K562 (cell line): ENCODE results near the gene GPR39. TPM values are rescaled to one million over a fixed set of nuclear protein-coding genes. Genes with fewer than 3 reads are reported as not detected.

Source experiments
- ATF1 ChIP-seq, 2 experiments: fragments of 450-650 bp in 1 of 2; IDR thresholded peaks; 2 replicates each; pipeline ENCODE4 v1.6.1; 2016; ENCODE audit warnings: missing compliant biosample characterization in 1 of 2, missing genetic modification characterization in 1 of 2
- CSDE1 ChIP-seq, 2 experiments: fragments of 450-650 bp; IDR thresholded peaks; 2 replicates each; pipeline ENCODE4 v1.6.1; 2016; ENCODE audit warnings: mild to moderate bottlenecking in 1 of 2
- HDGF ChIP-seq: fragments of 450-650 bp; IDR thresholded peaks from 2 replicates; pipeline ENCODE4 v1.6.1; 2016
- MCM2 ChIP-seq: fragments of 450-650 bp; IDR thresholded peaks from 2 replicates; pipeline ENCODE4 v1.6.1; 2017; ENCODE audit warnings: low read depth, mild to moderate bottlenecking
- PHF21A ChIP-seq: fragments of 450-650 bp; IDR thresholded peaks from 2 replicates; pipeline ENCODE4 v1.6.1; 2017; ENCODE audit warnings: low read depth, borderline replicate concordance
- PML ChIP-seq: IDR thresholded peaks from 2 replicates; pipeline ENCODE4 v1.6.1; 2012; ENCODE audit warnings: low read length, inconsistent platforms
- SIX5 ChIP-seq, 2 experiments: IDR thresholded peaks; 2 replicates each; pipeline ENCODE4 v1.6.1; 2011; ENCODE audit warnings: low read length in 2 of 2, borderline replicate concordance in 1 of 2, low read depth in 1 of 2, mild to moderate bottlenecking in 1 of 2, moderate library complexity in 1 of 2; ENCODE audit not compliant: insufficient read depth in 1 of 2
- TCF3 ChIP-seq: sonication (generic); formaldehyde crosslinking; IDR thresholded peaks from 2 replicates; pipeline ENCODE4 v1.4.0; 2020; ENCODE audit warnings: mild to moderate bottlenecking, missing genetic modification reagents
- polyA plus RNA-seq, 8 experiments: library from polyadenylated mRNA; depleted of rRNA in 4 of 8; stranded (reverse) in 5 of 8; unstranded in 3 of 8; fragments of >200 nt; fragmentation: Nextera tagmentation in 2 of 8; fragmentation: Illumina TruSeq in 1 of 8; extraction: Ambion mirVana in 2 of 8; extraction: Trizol in 1 of 8; gene quantifications; 2 replicates each; pipeline versions ENCODE4 v1.2.1 to v1.2.3, GENCODE V29; 2011 to 2014; ENCODE audit warnings: inconsistent platforms in 1 of 8, missing spikeins in 1 of 8
- total RNA-seq, 7 experiments: library from RNA; depleted of rRNA in 6 of 7; stranded (reverse); fragments of >200 nt in 6 of 7; fragmentation: Illumina TruSeq in 2 of 7; extraction: Trizol in 2 of 7; gene quantifications; 2 replicates each; pipeline versions ENCODE4 v1.2.1 to v1.2.3, GENCODE V29; 2011 to 2021; ENCODE audit warnings: low replicate concordance in 1 of 7
- TF ChIP-seq, protein P1 (sequence below): fragments of 200-600 bp; sonication (generic); IDR thresholded peaks from one replicate; pipeline ENCODE4 v1.6.1; 2012; ENCODE audit warnings: mild to moderate bottlenecking, low read depth, low read length, inconsistent platforms

GPR39 gene
- total and polyA plus RNA-seq, 9 of the 15 experiments (the other 6 are each of a cell fraction or from before 2014, with no cell fraction given): 0.04 TPM; not detected in 8

GRCh38 chr2:132518302-132518701, 101.7 kb downstream of the GPR39 start (continued):
- TF ChIP-seq, protein P1, sequence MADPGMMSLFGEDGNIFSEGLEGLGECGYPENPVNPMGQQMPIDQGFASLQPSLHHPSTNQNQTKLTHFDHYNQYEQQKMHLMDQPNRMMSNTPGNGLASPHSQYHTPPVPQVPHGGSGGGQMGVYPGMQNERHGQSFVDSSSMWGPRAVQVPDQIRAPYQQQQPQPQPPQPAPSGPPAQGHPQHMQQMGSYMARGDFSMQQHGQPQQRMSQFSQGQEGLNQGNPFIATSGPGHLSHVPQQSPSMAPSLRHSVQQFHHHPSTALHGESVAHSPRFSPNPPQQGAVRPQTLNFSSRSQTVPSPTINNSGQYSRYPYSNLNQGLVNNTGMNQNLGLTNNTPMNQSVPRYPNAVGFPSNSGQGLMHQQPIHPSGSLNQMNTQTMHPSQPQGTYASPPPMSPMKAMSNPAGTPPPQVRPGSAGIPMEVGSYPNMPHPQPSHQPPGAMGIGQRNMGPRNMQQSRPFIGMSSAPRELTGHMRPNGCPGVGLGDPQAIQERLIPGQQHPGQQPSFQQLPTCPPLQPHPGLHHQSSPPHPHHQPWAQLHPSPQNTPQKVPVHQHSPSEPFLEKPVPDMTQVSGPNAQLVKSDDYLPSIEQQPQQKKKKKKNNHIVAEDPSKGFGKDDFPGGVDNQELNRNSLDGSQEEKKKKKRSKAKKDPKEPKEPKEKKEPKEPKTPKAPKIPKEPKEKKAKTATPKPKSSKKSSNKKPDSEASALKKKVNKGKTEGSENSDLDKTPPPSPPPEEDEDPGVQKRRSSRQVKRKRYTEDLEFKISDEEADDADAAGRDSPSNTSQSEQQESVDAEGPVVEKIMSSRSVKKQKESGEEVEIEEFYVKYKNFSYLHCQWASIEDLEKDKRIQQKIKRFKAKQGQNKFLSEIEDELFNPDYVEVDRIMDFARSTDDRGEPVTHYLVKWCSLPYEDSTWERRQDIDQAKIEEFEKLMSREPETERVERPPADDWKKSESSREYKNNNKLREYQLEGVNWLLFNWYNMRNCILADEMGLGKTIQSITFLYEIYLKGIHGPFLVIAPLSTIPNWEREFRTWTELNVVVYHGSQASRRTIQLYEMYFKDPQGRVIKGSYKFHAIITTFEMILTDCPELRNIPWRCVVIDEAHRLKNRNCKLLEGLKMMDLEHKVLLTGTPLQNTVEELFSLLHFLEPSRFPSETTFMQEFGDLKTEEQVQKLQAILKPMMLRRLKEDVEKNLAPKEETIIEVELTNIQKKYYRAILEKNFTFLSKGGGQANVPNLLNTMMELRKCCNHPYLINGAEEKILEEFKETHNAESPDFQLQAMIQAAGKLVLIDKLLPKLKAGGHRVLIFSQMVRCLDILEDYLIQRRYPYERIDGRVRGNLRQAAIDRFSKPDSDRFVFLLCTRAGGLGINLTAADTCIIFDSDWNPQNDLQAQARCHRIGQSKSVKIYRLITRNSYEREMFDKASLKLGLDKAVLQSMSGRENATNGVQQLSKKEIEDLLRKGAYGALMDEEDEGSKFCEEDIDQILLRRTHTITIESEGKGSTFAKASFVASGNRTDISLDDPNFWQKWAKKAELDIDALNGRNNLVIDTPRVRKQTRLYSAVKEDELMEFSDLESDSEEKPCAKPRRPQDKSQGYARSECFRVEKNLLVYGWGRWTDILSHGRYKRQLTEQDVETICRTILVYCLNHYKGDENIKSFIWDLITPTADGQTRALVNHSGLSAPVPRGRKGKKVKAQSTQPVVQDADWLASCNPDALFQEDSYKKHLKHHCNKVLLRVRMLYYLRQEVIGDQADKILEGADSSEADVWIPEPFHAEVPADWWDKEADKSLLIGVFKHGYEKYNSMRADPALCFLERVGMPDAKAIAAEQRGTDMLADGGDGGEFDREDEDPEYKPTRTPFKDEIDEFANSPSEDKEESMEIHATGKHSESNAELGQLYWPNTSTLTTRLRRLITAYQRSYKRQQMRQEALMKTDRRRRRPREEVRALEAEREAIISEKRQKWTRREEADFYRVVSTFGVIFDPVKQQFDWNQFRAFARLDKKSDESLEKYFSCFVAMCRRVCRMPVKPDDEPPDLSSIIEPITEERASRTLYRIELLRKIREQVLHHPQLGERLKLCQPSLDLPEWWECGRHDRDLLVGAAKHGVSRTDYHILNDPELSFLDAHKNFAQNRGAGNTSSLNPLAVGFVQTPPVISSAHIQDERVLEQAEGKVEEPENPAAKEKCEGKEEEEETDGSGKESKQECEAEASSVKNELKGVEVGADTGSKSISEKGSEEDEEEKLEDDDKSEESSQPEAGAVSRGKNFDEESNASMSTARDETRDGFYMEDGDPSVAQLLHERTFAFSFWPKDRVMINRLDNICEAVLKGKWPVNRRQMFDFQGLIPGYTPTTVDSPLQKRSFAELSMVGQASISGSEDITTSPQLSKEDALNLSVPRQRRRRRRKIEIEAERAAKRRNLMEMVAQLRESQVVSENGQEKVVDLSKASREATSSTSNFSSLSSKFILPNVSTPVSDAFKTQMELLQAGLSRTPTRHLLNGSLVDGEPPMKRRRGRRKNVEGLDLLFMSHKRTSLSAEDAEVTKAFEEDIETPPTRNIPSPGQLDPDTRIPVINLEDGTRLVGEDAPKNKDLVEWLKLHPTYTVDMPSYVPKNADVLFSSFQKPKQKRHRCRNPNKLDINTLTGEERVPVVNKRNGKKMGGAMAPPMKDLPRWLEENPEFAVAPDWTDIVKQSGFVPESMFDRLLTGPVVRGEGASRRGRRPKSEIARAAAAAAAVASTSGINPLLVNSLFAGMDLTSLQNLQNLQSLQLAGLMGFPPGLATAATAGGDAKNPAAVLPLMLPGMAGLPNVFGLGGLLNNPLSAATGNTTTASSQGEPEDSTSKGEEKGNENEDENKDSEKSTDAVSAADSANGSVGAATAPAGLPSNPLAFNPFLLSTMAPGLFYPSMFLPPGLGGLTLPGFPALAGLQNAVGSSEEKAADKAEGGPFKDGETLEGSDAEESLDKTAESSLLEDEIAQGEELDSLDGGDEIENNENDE: no peak
- TF ChIP-seq ATF1 (CRISPR knock-in tag; IDR thresholded peaks at IDR 0.05): no peak
- no peak for TF ChIP-seq ATF1 (tag; IDR thresholded peaks at IDR 0.05)
- TF ChIP-seq PML: no peak
- TF ChIP-seq MCM2: no peak
- TF ChIP-seq PHF21A: no peak
- TF ChIP-seq TCF3 (CRISPR knock-in tag): no peak
- no peak for TF ChIP-seq HDGF
- no peak for TF ChIP-seq CSDE1 (IDR thresholded peaks at IDR 0.05)
- no peak for TF ChIP-seq SIX5 (IDR thresholded peaks at IDR 0.05; ENCODE audit: borderline replicate concordance in 1 of 2, insufficient read depth in 1 of 2, low read depth in 1 of 2, low read length in 2 of 2)
